Measurements from ENCODE around the gene RGS7BP. TPM values are rescaled to one million over a fixed set of nuclear protein-coding genes. Genes with fewer than 3 reads are reported as not detected.

The RGS7BP gene
- total RNA-seq, 1 donor from 2014 or later, result 0.27 TPM

- Mint-ChIP-seq H3K9me3 (ENCODE audit: unreplicated experiment) (no peaks in the 10 kb centered on the region), H3K27ac (ENCODE audit: unreplicated experiment) (no peak overlapping the region), H3K36me3 (ENCODE audit: unreplicated experiment) (no peaks in the 10 kb centered on the region), H3K27me3 (ENCODE audit: unreplicated experiment) (no peaks in the 10 kb centered on the region), H3K4me1 (ENCODE audit: low read depth, unreplicated experiment) (no peaks in the 10 kb centered on the region), H3K4me3 (ENCODE audit: unreplicated experiment) (no peak overlapping the region)
- DNase-seq, result no peak
- no peak for TF ChIP-seq CTCF (IDR thresholded peaks at IDR 0.05; ENCODE audit: partially characterized antibody, unreplicated experiment)
Measured at GRCh38 chr5:64587370-64587769, 81.6 kb downstream of the RGS7BP start.

- H3K9me3 Mint-ChIP-seq (ENCODE audit: unreplicated experiment), result no peaks in the 10 kb centered on the region
- no peak overlapping the region for H3K4me3 Mint-ChIP-seq (ENCODE audit: unreplicated experiment)
- no peak for TF ChIP-seq CTCF (IDR thresholded peaks at IDR 0.05; ENCODE audit: partially characterized antibody, unreplicated experiment)
- no peak for DNase-seq
- no peak overlapping the region for H3K27ac Mint-ChIP-seq (ENCODE audit: unreplicated experiment)
- H3K27me3 Mint-ChIP-seq (ENCODE audit: unreplicated experiment), result no peaks in the 10 kb centered on the region
- H3K4me1 Mint-ChIP-seq (ENCODE audit: low read depth, unreplicated experiment), result peaks cover 3% of the 10 kb centered on the region
- no peaks in the 10 kb centered on the region for H3K36me3 Mint-ChIP-seq (ENCODE audit: unreplicated experiment)
Measured at GRCh38 chr5:64592730-64593341, 87.0 kb downstream of the RGS7BP start.

- H3K27me3 Mint-ChIP-seq (ENCODE audit: unreplicated experiment), result peaks cover 2% of the 10 kb centered on the region
- no peak overlapping the region for H3K4me3 Mint-ChIP-seq (ENCODE audit: unreplicated experiment)
- H3K4me1 Mint-ChIP-seq (ENCODE audit: low read depth, unreplicated experiment), result peaks cover 3% of the 10 kb centered on the region
- H3K36me3 Mint-ChIP-seq (ENCODE audit: unreplicated experiment), result no peaks in the 10 kb centered on the region
- no peak for TF ChIP-seq CTCF (IDR thresholded peaks at IDR 0.05; ENCODE audit: partially characterized antibody, unreplicated experiment)
- H3K9me3 Mint-ChIP-seq (ENCODE audit: unreplicated experiment), result no peaks in the 10 kb centered on the region
- no peak for DNase-seq
- no peak overlapping the region for H3K27ac Mint-ChIP-seq (ENCODE audit: unreplicated experiment)
Measured at GRCh38 chr5:64594025-64594424, 88.2 kb downstream of the RGS7BP start.

GRCh38 chr5:64594601-64595000 lies 88.8 kb downstream of the RGS7BP start:
- no peak for DNase-seq
- no peak overlapping the region for H3K27ac Mint-ChIP-seq (ENCODE audit: unreplicated experiment)
- peaks cover 3% of the 10 kb centered on the region for H3K4me1 Mint-ChIP-seq (ENCODE audit: low read depth, unreplicated experiment)
- no peaks in the 10 kb centered on the region for H3K36me3 Mint-ChIP-seq (ENCODE audit: unreplicated experiment)
- H3K9me3 Mint-ChIP-seq (ENCODE audit: unreplicated experiment), result no peaks in the 10 kb centered on the region
- TF ChIP-seq CTCF (IDR thresholded peaks at IDR 0.05; ENCODE audit: partially characterized antibody, unreplicated experiment), result no peak
- H3K27me3 Mint-ChIP-seq (ENCODE audit: unreplicated experiment), result peaks cover 2% of the 10 kb centered on the region
- H3K4me3 Mint-ChIP-seq (ENCODE audit: unreplicated experiment), result no peak overlapping the region

- no peak overlapping the region for H3K4me3 Mint-ChIP-seq (ENCODE audit: unreplicated experiment)
- H3K27ac Mint-ChIP-seq (ENCODE audit: unreplicated experiment), result no peak overlapping the region
- H3K36me3 Mint-ChIP-seq (ENCODE audit: unreplicated experiment), result no peaks in the 10 kb centered on the region
- H3K4me1 Mint-ChIP-seq (ENCODE audit: low read depth, unreplicated experiment), result peaks cover 3% of the 10 kb centered on the region
- H3K27me3 Mint-ChIP-seq (ENCODE audit: unreplicated experiment), result peaks cover 2% of the 10 kb centered on the region
- DNase-seq, result no peak
- TF ChIP-seq CTCF (IDR thresholded peaks at IDR 0.05; ENCODE audit: partially characterized antibody, unreplicated experiment), result peak; percentile 31
- H3K9me3 Mint-ChIP-seq (ENCODE audit: unreplicated experiment), result no peaks in the 10 kb centered on the region
Measured at GRCh38 chr5:64595031-64595855, 89.4 kb downstream of the RGS7BP start.
